Gastroesophageal sphincter (tissue), 4 donors: Measurements from ENCODE around the gene CRYAA. TPM values are rescaled to one million over a fixed set of nuclear protein-coding genes. Genes with fewer than 3 reads are reported as not detected.

Experiments used
- ATAC-seq: fragments of 150-250 bp; one replicate; pipeline ENCODE4 v1.9.1; 2016; ENCODE audit warnings: mild to moderate bottlenecking, moderate library complexity
- H3K27ac ChIP-seq, 4 donors: fragments of 200-600 bp; sonication (generic) in 3 of 4; 1 replicate in 3 of 4; 2 replicates in 1 of 4; pipeline ENCODE4 v1.5.1; 2016 to 2019
- H3K27me3 ChIP-seq: fragments of 200-600 bp; sonication (generic); one replicate; pipeline ENCODE4 v1.5.1; 2019
- H3K36me3 ChIP-seq, 2 donors: fragments of 200-600 bp; sonication (generic); one replicate each; pipeline ENCODE4 v1.5.1; 2019; ENCODE audit warnings: control low read depth in 1 of 2
- H3K4me1 ChIP-seq, 3 donors: fragments of 200-600 bp; sonication (generic); 1 replicate in 2 of 3; 2 replicates in 1 of 3; pipeline ENCODE4 v1.5.1; 2016 to 2019; ENCODE audit warnings: control low read depth in 2 of 3
- H3K4me3 ChIP-seq, 2 donors: fragments of 200-600 bp; sonication (generic); one replicate each; pipeline ENCODE4 v1.5.1; 2019; ENCODE audit warnings: mild to moderate bottlenecking in 1 of 2, moderate library complexity in 1 of 2
- H3K9me3 ChIP-seq, 3 donors: fragments of 200-600 bp; sonication (generic); one replicate each; pipeline ENCODE4 v1.5.1; 2017 to 2019; ENCODE audit warnings: control low read depth in 2 of 3
- EP300 ChIP-seq: sonication (generic); formaldehyde crosslinking; IDR thresholded peaks from one replicate; pipeline ENCODE4 v1.6.1; 2017; ENCODE audit warnings: antibody characterized with exemption, mild to moderate bottlenecking
- POLR2A ChIP-seq, 2 donors: fragments of 450-650 bp; IDR thresholded peaks; one replicate each; pipeline ENCODE4 v1.6.1; 2017; ENCODE audit warnings: antibody characterized with exemption in 2 of 2, mild to moderate bottlenecking in 2 of 2, moderate library complexity in 1 of 2
- POLR2AphosphoS5 ChIP-seq: sonication (generic); formaldehyde crosslinking; IDR thresholded peaks from one replicate; pipeline ENCODE4 v1.6.1; 2017; ENCODE audit warnings: antibody characterized with exemption
- WGBS, 2 donors: methylation state at CpG; one replicate each; pipeline ENCODE4 v1.1.5; 2018; ENCODE audit warnings: low coverage in 1 of 2; 5-methylcytosine and 5-hydroxymethylcytosine counted together
- total RNA-seq, 4 donors: library from RNA; depleted of rRNA; stranded (reverse); fragments of >200 nt; gene quantifications; one replicate each; pipeline ENCODE4 v1.1.0, GENCODE V29; 2016
- TF ChIP-seq, protein P1 (sequence below), 4 experiments: fragments of 200-600 bp in 2 of 4; fragments of 450-650 bp in 2 of 4; sonication (generic) in 1 of 4; IDR thresholded peaks; one replicate each; pipeline ENCODE4 v1.5.1; 2017 to 2019; ENCODE audit warnings: antibody characterized with exemption in 4 of 4, mild to moderate bottlenecking in 2 of 4, moderate library complexity in 2 of 4

CRYAA gene
- total RNA-seq, 4 donors from 2014 or later: not detected

DNA sequence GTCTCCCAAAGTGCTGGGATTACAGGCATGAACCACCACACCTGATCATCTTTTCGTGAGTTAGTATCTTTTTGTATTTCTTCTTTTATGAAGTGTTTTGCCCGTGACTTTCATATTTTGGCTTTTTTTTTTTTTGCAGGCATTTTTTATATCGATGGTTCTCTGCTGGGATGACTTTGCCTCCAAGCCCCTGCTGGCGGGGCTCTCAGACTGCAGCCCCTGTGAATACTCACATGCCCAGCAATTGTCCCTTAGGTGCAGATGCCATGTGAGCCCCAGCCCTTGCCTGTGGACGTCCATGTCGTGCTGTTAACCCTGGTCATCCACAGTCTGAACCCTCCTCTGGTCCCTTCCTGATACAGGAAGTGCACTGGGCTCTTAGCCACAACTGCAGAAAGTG lies 21.7 kb downstream of the CRYAA start:
- Histone ChIP-seq H3K9me3 (no peaks in the 10 kb centered on the region), H3K27ac (no peak overlapping the region), H3K4me3 (no peak overlapping the region), H3K27me3 (peaks cover 28% of the 10 kb centered on the region), H3K4me1 (peaks cover 0 to 17% (median 0%) of the 10 kb centered on the region in 3 donors), H3K36me3 (no peaks in the 10 kb centered on the region)
- WGBS, 2 donors: 65% methylated on average over 4 of the region's 6 CpGs; no CpG with 5 or more reads in 1 of the 2 donors
- no peak for ATAC-seq
- no peak for TF ChIP-seq POLR2AphosphoS5
- TF ChIP-seq EP300: no peak
- no peak for TF ChIP-seq POLR2A (IDR thresholded peaks at IDR 0.05)
- TF ChIP-seq, protein P1, sequence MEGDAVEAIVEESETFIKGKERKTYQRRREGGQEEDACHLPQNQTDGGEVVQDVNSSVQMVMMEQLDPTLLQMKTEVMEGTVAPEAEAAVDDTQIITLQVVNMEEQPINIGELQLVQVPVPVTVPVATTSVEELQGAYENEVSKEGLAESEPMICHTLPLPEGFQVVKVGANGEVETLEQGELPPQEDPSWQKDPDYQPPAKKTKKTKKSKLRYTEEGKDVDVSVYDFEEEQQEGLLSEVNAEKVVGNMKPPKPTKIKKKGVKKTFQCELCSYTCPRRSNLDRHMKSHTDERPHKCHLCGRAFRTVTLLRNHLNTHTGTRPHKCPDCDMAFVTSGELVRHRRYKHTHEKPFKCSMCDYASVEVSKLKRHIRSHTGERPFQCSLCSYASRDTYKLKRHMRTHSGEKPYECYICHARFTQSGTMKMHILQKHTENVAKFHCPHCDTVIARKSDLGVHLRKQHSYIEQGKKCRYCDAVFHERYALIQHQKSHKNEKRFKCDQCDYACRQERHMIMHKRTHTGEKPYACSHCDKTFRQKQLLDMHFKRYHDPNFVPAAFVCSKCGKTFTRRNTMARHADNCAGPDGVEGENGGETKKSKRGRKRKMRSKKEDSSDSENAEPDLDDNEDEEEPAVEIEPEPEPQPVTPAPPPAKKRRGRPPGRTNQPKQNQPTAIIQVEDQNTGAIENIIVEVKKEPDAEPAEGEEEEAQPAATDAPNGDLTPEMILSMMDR (IDR thresholded peaks at IDR 0.05): no peak

DNA sequence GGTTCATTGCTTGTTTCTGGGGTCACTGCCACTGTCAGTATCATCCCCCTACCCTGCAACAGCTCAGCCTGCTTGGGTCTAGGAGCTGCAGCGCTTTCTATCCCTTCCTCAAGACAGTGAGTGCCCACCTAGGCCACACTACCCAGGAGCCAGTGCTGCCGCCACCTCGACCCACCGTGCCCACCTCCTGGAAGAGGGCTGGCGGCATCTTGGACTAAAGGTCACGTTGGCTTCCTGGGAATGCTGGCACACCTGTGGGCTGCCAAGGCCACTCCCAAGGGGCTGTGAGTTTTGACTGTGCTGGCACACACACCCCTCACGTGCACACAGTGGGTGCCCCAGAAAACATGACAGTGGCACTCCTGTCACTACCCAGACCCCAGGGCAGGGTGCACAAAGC lies 22.1 kb downstream of the CRYAA start:
- no peaks in the 10 kb centered on the region for H3K9me3 ChIP-seq
- no CpG with 5 or more reads among the region's 7 CpGs for WGBS, 2 donors
- peaks cover 0 to 17% (median 0%) of the 10 kb centered on the region in 3 donors for H3K4me1 ChIP-seq
- H3K4me3 ChIP-seq: no peak overlapping the region
- peaks cover 32% of the 10 kb centered on the region for H3K27me3 ChIP-seq
- no peaks in the 10 kb centered on the region for H3K36me3 ChIP-seq
- no peak overlapping the region for H3K27ac ChIP-seq
- TF ChIP-seq EP300: no peak
- no peak for TF ChIP-seq POLR2AphosphoS5
- TF ChIP-seq POLR2A (IDR thresholded peaks at IDR 0.05): no peak
- TF ChIP-seq, protein P1 (IDR thresholded peaks at IDR 0.05): no peak
- no peak for ATAC-seq

DNA sequence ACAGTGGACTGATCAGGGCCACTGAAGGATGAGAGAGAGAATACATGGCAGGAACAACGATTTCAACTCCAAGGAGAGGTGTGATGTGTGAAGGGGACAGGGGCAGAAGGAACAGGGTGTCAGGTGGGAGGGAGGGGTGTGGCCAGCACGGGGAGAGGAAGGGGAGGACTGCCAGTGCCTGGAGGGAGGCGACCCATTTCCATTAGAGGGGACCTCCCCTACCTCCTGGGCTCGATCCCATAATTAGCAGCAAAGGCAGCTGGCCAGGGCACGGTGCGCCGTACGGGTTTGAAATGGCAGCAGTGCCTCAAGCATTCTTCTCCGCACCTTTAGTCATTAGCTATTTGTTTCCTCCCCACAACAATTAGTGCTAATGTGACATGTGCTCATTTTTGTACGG lies 22.7 kb downstream of the CRYAA start:
- Histone ChIP-seq H3K36me3 (no peaks in the 10 kb centered on the region), H3K27me3 (peaks cover 38% of the 10 kb centered on the region), H3K4me3 (no peak overlapping the region), H3K4me1 (peaks cover 0 to 17% (median 0%) of the 10 kb centered on the region in 3 donors), H3K9me3 (no peaks in the 10 kb centered on the region), H3K27ac (no peak overlapping the region)
- 69 to 77% methylated on average over 9 to 10 of the region's 10 CpGs for WGBS, 2 donors
- no peak for ATAC-seq
- no peak for TF ChIP-seq POLR2A (IDR thresholded peaks at IDR 0.05)
- TF ChIP-seq POLR2AphosphoS5: no peak
- TF ChIP-seq EP300: no peak

DNA sequence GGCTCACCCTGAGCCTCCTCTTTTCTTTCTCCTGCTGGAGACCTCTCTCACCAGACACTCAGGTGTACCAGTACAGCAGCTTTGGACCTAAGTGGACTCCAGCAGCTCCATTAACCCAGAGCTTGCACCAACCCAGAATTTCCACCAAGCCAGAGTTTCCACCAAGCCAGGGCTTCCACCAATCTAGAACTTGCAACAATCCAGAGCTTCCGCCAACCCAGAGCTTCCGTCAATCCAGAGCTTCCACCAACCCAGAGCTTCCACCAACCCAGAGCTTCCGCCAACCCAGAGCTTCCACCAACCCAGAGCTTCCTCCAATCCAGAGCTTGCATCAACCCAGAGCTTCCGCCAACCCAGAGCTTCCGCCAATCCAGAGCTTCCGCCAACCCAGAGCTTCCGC lies 23.2 kb downstream of the CRYAA start:
- TF ChIP-seq POLR2A (IDR thresholded peaks at IDR 0.05) (no peak), POLR2AphosphoS5 (no peak), EP300 (no peak)
- TF ChIP-seq, protein P1 (IDR thresholded peaks at IDR 0.05): no peak
- Histone ChIP-seq H3K36me3 (no peaks in the 10 kb centered on the region), H3K9me3 (no peaks in the 10 kb centered on the region), H3K4me3 (no peak overlapping the region), H3K4me1 (peaks cover 0 to 17% (median 0%) of the 10 kb centered on the region in 3 donors), H3K27ac (no peak overlapping the region), H3K27me3 (peaks cover 38% of the 10 kb centered on the region)
- no peak for ATAC-seq
- 98% methylated on average over 6 of the region's 7 CpGs; no CpG with 5 or more reads in 1 of the 2 donors for WGBS, 2 donors

DNA sequence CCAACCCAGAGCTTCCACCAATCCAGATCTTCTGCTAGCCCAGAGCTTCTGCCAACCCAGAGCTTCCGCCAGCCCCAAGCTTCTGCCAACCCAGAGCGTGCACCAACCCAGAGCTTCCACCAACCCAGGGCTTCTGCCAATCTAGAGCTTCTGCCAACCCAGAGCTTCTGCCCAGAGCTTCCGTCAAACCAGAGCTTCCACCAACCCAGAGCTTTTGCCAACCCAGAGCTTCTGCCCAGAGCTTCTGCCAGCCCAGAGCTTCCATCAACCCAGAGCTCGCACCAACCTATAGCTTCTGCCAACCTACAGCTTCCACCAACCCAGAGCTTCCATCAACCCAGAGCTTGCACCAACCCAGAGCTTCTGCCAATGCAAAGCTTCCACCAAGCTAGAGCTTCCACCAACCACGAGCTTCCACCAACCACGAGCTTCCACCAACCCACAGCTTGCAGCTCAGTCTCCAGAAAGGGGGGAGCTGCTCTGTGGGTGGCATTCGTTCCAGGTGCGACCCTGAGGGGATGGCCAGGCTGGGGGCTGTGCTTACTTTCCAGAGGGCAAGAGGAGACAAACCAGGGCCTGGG lies 23.8 kb downstream of the CRYAA start:
- Histone ChIP-seq H3K36me3 (no peaks in the 10 kb centered on the region), H3K4me3 (no peak overlapping the region), H3K9me3 (no peaks in the 10 kb centered on the region), H3K4me1 (peaks cover 0 to 17% (median 0%) of the 10 kb centered on the region in 3 donors), H3K27me3 (peaks cover 38% of the 10 kb centered on the region), H3K27ac (no peak overlapping the region)
- TF ChIP-seq, protein P1 (IDR thresholded peaks at IDR 0.05): no peak
- TF ChIP-seq POLR2A (IDR thresholded peaks at IDR 0.05) (no peak), EP300 (no peak), POLR2AphosphoS5 (no peak)
- WGBS, 2 donors: 90 to 100% methylated on average over 2 of the region's 8 CpGs
- ATAC-seq: no peak
